MM.1S (cell line): ENCODE data around the gene GLB1L3.

Experiments used
- CTCF ChIP-seq: fragments of 300-600 bp; sonication (generic); IDR thresholded peaks from 2 replicates; pipeline ENCODE4 v1.5.1; 2016; ENCODE audit warnings: antibody characterized with exemption, low read length, mixed read lengths
- EZH2 ChIP-seq: fragments of 300-600 bp; sonication (generic); optimal IDR thresholded peaks from 2 replicates; pipeline ENCODE3; 2017; ENCODE audit warnings: low read depth, mild to moderate bottlenecking, antibody characterized with exemption, low read length, mixed read lengths
- EZH2phosphoT487 ChIP-seq: fragments of 300-600 bp; sonication (generic); IDR thresholded peaks from 2 replicates; pipeline ENCODE4 v1.6.1; 2018; ENCODE audit warnings: antibody characterized with exemption, low read length

GRCh38 chr11:134289789-134290188 lies 13.6 kb downstream of the GLB1L3 start:
- TF ChIP-seq CTCF (no peak), EZH2 (no peak), EZH2phosphoT487 (no peak)
